HEK293 (cell line): Measurements from ENCODE around the gene NFATC1.
A peak's percentile ranks its signal among the peaks of the same experiment; 100 is the strongest.

Experiments used
- CTCF ChIA-PET: fragments of 350-600 bp; formaldehyde crosslinking; extraction: SDS; loops from one replicate; lab custom pipeline; 2021; ENCODE audit warnings: antibody characterized with exemption; lab: Yijun Ruan, JAX
- POLR2A ChIA-PET: fragments of 300-600 bp; formaldehyde crosslinking; extraction: SDS; loops from one replicate; lab custom pipeline; 2020; ENCODE audit warnings: antibody characterized with exemption, inconsistent platforms; lab: Yijun Ruan, JAX
- H3K27ac ChIP-seq: fragments of 200-500 bp; sonication (Bioruptor generic); 2 replicates; pipeline ENCODE4 v1.5.1; 2014; ENCODE audit warnings: low read depth, low read length, control low read depth, inconsistent platforms; ENCODE audit errors: extremely low read depth
- H3K36me3 ChIP-seq, 2 experiments: fragments of 200-500 bp in 1 of 2; sonication (Bioruptor generic) in 1 of 2; 1 replicate in 1 of 2; 2 replicates in 1 of 2; pipeline ENCODE4 v1.5.1; 2014 to 2017; ENCODE audit warnings: inconsistent platforms in 2 of 2, low read length in 2 of 2; ENCODE audit not compliant: control insufficient read depth in 2 of 2, insufficient read depth in 1 of 2
- H3K4me1 ChIP-seq: fragments of 200-500 bp; sonication (Bioruptor generic); 2 replicates; pipeline ENCODE4 v1.5.1; 2014; ENCODE audit warnings: mild to moderate bottlenecking, low read length, inconsistent platforms; ENCODE audit not compliant: control insufficient read depth, insufficient read depth
- H3K4me3 ChIP-seq: 2 replicates; pipeline ENCODE4 v1.5.1; 2011; ENCODE audit warnings: low read depth, mild to moderate bottlenecking, control low read depth, low read length, moderate library complexity
- H3K9me3 ChIP-seq: fragments of 200-500 bp; sonication (Bioruptor generic); 2 replicates; pipeline ENCODE4 v1.5.1; 2014; ENCODE audit warnings: low read depth, low read length, inconsistent platforms; ENCODE audit not compliant: control insufficient read depth, insufficient read depth
- ZFHX2 ChIP-seq: fragments of 450-650 bp; formaldehyde crosslinking; conservative IDR thresholded peaks from 2 replicates; pipeline ENCODE4 v1.5.1; 2016; ENCODE audit warnings: missing biosample characterization, missing genetic modification characterization
- ZIC2 ChIP-seq: fragments of 450-650 bp; formaldehyde crosslinking; IDR thresholded peaks from 2 replicates; pipeline ENCODE4 v1.5.1; 2016; ENCODE audit warnings: missing biosample characterization, missing genetic modification characterization
- ZNF112 ChIP-seq: fragments of 450-650 bp; formaldehyde crosslinking; IDR thresholded peaks from 2 replicates; pipeline ENCODE4 v1.5.0; 2017; ENCODE audit warnings: missing biosample characterization, missing genetic modification characterization
- ZNF221 ChIP-seq: fragments of 450-650 bp; formaldehyde crosslinking; IDR thresholded peaks from 2 replicates; pipeline ENCODE4 v1.5.1; 2017; ENCODE audit warnings: missing biosample characterization, missing genetic modification characterization, borderline replicate concordance
- ZXDB ChIP-seq: fragments of 450-650 bp; formaldehyde crosslinking; IDR thresholded peaks from 2 replicates; pipeline ENCODE4 v1.5.1; 2016; ENCODE audit warnings: missing biosample characterization, missing genetic modification characterization

The NFATC1 gene

DNA sequence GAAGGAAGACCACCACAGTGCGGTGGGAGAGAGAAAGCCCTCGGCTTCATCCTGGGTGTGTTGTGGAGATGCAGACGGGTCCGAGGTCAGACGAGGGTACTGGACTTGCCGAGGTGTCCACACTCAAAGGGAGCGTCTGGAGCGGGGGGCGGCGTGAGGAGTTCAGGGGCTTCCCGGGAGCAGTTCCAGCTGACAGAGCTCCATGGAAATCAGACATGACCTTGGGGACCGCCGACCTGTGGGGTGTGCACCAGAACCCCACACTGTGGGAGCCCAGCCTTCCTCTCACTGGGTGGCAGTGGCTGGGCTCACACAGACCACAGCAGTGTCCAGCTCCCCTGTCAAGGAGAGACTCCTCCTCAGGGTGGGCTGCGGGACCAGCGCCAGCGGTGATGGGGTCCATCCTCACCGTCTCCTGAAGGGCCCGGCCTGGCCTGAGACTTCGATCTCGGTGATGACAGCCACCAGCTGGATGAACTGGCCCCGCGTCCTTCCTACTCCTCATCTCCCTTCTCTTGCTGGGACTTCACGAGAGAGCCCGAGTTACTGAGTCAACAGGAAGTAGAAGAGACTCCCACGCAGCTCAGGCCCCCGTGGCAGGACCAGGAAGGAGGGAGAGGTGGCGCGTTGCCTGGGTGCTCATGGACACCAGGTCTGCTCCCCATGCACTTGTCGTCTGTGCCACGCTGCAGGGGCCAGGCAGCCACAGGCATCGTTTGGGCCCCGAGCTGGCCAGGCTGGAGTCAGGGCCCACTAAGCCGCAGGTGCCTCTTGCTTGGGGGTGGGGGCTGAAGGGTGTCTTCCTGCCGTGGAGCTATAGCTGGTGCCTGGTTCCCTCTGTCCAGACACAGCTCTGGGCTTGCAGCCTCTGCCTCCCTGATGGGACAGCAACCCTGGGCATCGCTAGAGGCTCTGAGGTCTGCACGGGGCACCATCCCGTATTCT is 182.0 kb downstream of the NFATC1 start:
- Histone ChIP-seq H3K4me1 (no peaks in the 10 kb centered on the region), H3K27ac (no peak overlapping the region)

DNA sequence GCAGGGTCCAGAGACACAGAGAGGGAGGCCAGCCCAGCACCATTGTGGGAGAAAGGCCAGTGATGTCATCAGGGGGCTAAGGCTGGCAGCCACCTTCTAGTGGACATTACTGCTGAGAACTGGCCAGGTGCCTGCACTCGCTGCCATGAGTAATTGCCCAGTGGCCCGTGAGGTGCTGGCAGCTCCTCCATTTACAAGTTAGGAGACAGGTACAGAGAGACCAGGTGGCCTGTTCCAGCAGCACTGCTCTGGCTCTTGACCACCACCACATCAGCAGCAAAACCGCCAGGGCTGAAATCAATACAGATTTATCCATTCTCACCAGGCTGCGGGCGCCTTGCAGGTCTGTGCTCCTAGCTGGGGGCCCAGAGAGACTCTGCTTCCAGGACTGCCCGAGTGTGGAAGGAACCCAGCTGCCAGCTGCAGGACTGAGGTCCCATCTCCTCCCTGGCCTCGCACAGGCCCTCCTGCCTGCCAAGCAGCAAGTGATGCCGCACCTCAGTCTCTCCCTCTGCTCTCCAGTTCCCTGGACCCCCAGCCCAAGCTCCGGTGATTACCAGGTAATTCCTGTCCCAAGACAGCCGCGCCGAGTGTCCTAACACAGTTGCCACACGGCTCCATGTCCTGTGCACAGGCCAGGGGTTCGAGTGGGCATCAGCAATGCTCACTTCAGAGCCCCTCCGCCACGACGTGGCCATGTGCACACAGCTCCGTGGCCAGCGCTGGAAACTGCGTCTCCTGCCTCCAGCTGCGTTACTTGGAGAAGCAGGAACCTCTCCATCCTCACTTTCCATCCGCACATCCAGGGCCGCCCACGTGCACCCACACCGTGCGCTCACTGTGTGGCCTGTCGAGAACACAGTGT is 182.9 kb downstream of the NFATC1 start:
- no peak for TF ChIP-seq ZNF221 (tag by site-specific recombination)
- POLR2A ChIA-PET, result no interaction called here
- H3K27ac ChIP-seq, result no peak overlapping the region
- H3K36me3 ChIP-seq, result no peaks in the 10 kb centered on the region
- H3K4me1 ChIP-seq, result no peaks in the 10 kb centered on the region
- H3K4me3 ChIP-seq, result no peak overlapping the region
- CTCF ChIA-PET, result interaction anchor here (0.6 to 1.0 kb wide), 3 partner anchors 43 to 200 kb away, joined by 3 read pairs; no protein-coding TSS in a partner anchor
- no peaks in the 10 kb centered on the region for H3K9me3 ChIP-seq

More for the DNA sequence above, 182.0 kb downstream of the NFATC1 start:
- no peak overlapping the region for H3K4me3 ChIP-seq
- no peaks in the 10 kb centered on the region for H3K36me3 ChIP-seq
- ChIA-PET POLR2A (no interaction called here), CTCF (interaction anchor here (0.7 to 1.1 kb wide), 3 partner anchors 39 to 1800 kb away, joined by 3 read pairs; no protein-coding TSS in a partner anchor)
- no peaks in the 10 kb centered on the region for H3K9me3 ChIP-seq
- no peak for TF ChIP-seq ZNF112 (tag by site-specific recombination)
- no peak for TF ChIP-seq ZIC2 (tag by site-specific recombination)
- no peak for TF ChIP-seq ZXDB (tag by site-specific recombination)
- TF ChIP-seq ZFHX2 (tag by site-specific recombination), result peak; percentile 39; the same call in 1 of the 2 replicates
- TF ChIP-seq, all 188 proteins: peak for 1
